GM21528 (cell line): ENCODE data around the gene RNF212B.
"Not testable (repeated sequence)": the region's sequence is repeated elsewhere in the genome, so short reads cannot be mapped to it uniquely, and the experiment has no call there.

Experiments
- ATAC-seq: cut with Tn5 transposase; IDR thresholded peaks from one replicate; pipeline ENCODE4 v1.9.1; 2021; ENCODE audit warnings: mild to moderate bottlenecking, moderate library complexity; ENCODE audit not compliant: unreplicated experiment, low FRiP score

RNF212B gene, protein sequence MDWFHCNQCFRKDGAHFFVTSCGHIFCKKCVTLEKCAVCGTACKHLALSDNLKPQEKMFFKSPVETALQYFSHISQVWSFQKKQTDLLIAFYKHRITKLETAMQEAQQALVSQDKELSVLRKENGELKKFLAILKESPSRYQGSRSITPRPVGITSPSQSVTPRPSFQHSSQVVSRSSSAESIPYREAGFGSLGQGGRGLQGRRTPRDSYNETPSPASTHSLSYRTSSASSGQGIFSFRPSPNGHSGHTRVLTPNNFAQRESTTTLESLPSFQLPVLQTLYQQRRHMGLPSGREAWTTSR

DNA sequence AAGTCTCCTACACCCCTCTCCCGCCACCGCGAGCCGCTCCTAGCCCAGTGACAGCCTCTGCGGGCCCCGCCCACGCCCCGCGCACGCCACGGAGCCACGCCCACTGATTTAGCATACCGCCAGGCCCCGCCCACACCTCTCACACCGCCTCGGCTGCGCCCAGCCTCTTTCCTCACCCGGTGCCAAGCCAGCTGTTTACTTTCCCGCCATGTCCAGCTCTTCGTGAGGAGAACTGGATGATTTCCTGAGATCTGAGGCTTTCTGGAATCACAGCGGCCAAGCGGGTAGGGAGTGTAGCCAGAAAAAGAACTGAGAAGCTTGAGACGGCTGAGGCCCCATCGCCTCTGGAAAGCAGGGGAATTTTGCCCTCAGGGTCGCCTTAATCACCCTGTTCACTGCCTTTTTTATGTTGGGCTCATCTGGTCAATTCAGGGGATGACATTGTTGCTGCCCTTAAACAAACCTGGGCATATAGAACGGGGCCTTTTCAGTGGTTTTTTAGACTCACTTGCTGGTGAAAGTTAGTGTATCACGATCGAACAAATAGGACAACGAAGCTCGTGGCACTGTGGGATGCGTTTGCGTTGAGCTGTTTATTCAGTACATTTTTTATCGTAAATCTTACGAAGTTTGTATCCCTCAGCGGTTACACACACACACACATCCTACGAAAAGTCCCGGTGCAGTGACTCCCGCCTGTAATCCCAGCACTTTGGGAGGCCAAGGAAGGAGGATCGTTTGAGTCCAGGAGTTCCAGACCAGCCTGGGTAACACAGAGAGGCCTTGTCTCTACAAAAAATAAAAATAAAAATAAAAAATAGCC is at the start of gene RNF212B:
RNF212B (plus strand) TSS at position 165 of the 823 bp plus-strand sequence. CDS start 2,410 bp downstream, outside the sequence.
- ATAC-seq: peak; percentile 54

DNA sequence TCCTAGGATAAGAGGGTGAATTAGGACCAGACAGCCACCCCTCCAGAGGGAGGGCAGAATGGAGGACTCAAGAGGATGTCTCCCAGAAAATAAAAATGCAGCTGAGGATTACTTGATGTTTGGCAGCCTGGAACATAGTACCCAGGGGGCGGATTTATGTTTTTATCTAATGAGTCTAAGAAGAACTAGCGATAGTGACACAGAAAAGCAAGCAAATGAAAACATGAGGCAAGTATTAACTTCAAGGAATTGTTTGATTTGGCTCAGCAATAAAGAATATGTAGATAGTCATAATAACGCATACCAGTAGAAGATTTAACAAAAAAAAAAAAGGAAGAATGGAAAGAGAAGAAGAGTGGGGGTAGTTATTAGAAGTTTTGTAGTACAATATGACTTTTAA is 44.3 kb upstream of the RNF212B start:
- ATAC-seq: no peak

DNA sequence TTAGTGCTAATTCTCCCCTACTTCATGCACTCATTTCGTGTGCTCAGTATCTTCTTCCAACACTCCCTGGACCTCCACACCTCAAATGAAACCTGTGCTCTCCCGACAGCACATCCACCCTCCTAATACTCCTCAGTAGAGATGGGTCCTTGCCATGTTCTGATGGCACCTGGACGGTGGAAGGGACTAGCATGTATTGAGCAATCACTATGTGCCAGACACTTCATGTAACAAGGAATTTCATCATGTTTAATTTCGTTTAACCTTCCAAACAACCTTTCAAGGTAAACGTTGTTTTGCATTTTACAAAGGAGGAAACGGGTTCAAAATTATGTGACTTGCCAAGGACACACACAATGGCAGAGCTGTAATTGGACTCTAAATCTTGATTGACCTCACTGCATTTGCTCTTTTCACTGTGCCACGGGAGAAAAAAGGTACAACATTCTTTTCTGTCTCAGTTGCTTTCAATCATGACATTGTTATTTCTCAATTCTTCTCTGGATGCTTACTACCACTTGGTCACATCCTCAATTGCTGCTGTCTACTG is 42.1 kb upstream of the RNF212B start:
- no peak for ATAC-seq

DNA sequence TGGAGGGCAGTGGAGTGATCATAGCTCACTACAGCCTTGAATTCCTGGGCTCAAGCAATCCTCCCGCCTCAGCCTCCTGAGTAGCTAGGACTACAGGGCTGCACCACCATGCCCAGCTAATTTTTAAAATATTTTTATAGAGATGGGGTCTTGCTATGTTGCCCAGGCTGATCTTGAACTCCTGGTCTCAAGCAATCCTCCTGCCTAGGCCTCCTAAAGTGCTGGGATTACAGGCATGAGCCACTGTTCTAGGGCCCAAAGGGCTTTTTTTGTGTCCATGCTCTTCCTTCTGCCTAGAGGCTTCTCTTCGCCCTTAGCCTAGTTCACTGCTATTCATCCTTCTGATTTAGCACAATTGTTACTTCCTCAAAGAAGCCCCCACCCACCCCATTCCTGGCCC is 41.2 kb upstream of the RNF212B start:
- not testable (repeated sequence) for ATAC-seq

DNA sequence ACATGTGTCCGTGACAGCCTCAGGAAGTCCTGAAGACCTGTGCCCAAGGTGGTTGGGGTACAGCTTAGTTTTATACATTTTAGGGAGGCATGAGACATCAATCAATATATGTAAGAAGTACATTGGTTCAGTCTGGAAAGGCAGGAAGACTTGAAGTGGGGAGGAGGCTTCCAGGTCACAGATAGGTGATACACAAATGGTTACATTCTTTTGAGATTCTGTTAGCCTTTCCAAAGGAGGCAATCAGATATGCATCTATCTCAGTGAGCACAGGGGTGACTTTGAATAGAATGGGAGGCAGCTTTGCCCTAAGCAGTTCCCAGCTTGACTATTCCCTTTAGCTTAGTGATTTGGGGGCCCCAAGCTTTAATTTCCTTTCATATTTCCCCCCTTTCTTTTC is 38.6 kb upstream of the RNF212B start:
- ATAC-seq: not testable (repeated sequence)

DNA sequence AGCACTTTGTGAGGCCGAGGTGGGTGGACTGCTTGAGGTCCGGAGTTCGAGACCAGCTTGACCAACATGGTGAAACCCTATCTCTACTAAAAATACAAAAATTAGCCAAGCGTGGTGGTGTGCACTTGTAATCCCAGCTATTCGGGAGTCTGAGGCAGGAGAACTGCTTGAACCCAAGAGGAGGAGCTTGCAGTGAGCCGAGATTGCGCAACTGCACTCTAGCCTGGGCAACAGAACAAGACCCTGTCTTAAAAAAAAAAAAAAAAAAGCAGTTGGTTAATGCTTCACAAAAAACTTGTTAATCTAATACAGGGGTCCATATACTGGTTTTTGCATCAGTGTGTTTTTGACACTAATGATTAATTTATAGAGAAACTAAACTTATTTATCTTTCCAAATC is 35.7 kb upstream of the RNF212B start:
- ATAC-seq: no peak

DNA sequence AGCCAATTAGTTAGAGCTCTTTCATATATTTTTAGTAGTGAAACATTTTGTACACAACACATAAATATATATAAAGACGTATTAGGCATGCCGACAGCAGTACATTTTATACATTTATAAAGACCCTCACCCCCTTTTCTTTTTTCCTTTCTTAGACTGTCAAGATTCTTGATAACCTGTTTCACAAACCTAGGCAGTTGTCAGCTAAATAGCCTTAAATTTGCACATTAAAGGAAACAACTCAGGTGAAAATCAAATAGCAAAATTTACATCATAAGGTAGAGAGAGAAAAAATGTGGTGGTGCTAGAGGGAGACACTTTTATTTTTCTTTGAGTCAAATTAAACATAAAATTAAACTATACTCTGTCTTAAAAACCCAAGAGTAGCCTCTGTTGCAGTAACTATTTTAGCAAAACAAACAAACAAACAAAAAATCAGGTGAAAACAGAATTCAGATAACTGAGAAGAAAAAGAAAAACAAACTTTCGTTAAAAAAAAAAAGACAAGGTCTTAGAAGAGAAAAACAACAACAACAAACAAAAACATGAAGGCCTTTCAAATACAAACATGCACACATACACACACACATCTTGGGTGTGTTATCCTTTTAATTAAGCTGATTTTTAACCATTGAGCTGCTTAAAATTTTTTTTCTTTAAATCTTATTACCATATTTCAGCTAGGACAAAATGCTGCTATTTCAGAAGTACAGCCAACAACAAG is 31.2 kb upstream of the RNF212B start:
- no peak for ATAC-seq

DNA sequence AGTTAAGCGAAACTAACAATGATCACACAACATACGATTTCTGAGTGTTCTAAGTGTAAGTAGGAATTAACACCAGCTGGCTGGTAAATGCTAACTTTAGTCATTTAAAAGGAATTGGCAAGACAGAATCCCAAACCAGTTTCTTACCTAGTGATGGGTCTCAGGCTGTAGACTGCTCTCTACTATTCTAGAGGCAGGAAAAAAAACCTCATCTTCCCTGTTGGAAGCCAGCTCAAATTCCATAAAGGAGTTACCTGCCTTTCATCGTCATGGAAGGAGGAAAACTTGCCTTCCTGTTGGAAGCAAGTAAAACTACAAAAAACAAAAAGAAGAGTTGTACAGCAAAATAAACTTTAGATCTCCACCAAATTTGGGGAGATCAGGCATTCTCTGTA is 30.6 kb upstream of the RNF212B start:
- ATAC-seq: no peak

DNA sequence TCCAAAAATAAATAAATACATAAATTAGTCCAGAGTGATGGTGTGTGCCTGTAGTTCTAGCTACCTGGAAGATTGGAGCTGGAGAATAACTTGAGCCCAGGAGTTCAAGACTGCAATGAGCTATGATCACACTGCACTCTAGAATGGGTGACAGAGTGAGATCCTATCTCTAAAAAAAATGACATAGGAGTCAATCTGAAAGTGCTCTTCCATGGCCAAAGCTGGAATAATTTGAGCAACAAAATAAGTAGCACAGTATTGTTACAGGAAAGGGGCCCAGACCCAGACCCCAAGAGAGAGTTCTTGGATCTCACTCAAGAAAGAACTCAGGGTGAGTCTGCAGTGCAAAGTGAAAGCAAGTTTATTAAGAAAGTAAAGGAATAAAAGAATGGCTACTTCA is 29.4 kb upstream of the RNF212B start:
- ATAC-seq: no peak

DNA sequence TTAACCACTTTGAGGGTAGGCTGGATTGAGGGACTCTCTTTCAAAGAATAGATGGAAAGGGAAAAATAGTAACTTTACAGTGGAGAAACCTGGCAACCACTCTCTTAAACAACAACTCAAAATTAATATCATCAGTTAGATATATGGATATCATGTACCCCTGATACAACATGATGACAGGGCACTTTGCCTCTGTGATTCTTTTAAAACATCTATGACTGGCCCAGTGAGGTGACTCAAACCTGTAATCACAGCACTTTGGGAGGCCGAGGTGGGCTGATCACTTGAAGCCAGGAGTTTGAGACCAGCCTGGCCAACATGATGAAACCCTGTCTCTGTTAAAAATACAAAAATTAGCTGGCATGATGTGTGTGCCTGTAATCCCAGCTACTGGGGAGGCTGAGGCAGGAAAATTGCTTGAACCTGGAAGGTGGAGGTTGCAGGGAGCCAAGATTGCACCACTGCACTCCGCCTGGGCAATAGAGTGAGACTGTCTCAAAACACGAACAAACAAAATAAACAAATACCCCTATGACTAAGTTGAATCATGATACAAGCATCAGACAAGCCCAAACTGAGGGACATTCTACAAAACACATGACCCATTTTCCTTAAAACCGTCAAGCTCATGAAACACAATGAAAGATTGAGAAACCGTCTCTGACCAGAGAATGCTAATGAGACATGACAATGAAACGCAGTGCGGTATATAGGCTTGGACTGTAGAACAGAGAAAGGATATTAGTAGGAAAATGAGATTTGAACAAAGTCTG is 27.9 kb upstream of the RNF212B start:
- ATAC-seq: no peak

DNA sequence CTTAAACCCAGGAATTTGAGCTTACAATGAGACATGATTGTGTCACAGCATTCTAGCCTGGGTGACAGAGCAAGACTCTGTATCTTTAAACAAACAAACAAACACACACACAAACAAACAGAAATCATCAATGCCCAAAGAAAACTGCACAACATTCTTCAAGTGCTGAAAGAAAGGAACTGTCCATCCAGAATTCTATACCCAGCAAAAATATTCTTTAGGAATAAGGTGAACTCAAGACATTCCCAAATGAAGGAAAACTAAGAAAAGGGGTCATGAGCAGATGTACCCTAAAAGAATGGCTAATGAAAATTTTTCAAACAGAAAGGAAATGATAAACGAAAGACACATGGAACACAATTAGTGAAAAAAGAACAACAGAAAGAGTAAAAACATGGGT is 22.3 kb upstream of the RNF212B start:
- no peak for ATAC-seq

DNA sequence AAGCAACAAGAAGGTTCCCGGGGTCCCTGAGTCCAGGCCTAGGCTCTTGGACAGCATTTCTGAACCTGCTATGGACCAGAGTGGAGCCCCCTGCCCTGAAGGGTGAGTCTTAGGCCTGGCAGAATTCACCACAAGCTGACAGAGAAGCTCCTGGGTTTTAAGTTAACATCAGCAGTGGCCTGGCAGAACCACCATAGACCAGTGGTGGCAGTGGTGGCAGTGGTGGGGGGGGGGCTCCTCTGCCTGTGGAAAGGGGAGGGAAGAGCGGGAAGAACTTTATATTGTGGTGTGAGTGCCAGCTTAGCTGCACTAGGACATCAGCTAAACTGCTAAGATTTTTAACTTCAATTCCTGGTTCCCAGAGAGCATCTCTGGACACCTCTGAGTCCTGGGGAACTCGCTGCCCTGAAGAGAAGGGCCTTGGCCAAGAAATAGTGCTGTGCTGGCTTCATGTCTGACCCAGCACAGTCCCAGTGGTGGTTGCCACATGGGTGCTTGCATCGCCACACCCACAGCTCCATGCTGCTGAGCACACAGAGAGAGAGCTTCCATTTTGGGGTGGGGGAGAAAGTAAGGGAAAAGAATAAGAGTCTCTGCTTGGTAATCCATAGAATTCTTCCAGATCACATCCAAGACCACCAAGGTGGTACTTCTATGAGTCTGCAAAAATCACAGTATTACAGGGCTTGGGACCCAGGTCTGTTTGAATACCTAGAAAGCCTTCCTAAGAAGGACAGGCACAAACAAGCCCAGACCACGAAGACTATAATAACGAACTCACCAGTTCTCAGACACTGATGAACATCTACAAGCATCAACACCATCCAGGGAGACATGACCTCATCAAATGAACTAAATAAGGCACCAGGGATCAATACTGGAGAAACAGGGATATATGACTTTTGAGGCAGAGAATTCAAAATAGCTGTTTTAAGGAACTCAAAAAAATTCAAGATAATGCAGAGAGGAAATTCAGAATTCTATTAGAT is 20.4 kb upstream of the RNF212B start:
- no peak for ATAC-seq

DNA sequence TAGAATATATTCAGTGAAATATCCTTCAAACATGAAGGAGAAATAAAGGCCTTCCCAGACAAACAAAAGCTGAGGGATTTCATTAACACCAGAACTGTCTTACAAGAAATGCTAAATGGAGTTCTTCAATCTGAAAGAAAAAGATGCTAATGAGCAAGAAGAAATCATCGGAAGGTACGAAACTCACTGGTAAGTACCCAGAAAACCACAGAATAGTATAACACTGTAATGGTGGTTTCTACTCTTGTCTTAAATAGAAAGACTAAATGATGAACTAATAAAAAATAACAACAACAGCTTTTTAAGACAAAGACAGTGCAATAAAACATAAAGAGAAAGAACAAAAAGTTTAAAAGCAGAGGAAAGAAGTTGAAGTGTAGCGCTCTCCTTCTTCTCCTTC is 18.7 kb upstream of the RNF212B start:
- no peak for ATAC-seq

DNA sequence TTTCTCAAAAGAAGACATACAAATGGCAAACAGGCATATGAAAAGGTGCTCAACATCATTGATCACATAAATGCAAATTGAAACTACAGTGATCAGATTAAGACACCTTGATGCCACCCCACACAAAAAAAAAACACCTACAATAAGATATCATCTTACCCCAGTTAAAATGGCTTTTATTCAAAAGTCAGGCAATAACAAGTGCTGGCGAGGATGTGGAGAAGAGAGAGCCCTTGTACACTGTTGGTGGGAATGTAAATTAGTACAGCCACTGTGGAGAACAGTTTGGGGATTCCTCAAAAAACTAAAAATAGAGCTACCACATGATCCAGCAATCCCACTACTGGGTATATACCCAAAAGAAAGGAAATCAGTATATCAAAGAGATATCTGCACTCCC is 12.8 kb upstream of the RNF212B start:
- ATAC-seq: not testable (repeated sequence)

DNA sequence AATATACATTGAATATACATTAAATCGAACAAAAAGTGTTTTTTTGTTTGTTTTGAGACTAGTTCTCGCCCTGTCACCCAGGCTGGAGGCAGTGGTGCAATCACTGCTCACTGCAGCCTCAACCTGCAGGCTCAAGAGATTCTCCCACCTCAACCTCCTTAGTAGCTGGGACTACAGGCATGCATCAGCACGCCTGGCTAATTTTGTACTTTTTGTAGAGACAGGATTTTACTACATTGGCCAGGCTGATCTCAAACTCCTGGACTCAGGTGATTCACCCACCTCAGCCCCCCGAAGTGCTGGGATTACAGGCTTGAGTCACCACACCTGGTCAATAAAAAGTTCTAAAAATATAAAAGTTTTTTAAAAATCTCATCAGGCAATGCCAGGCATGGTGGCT is 10.2 kb upstream of the RNF212B start:
- no peak for ATAC-seq

DNA sequence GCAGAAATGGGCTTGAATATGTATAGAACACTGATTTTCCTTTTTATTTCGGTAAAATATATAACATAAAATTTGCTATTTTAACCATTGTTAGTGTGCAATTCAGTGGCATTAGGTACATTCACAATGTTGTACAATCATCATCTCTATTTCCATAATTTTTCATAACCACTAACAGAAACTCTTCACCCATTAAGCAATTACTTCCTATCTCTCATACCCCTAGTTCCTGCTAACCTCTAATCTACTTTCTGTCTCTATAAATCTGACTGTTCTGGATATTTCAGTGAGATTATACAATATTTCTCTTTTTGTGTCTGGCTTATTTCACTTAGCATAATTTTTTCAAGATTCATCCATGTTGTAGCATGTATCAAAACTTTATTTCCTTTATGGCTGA is 8.9 kb upstream of the RNF212B start:
- ATAC-seq: no peak

DNA sequence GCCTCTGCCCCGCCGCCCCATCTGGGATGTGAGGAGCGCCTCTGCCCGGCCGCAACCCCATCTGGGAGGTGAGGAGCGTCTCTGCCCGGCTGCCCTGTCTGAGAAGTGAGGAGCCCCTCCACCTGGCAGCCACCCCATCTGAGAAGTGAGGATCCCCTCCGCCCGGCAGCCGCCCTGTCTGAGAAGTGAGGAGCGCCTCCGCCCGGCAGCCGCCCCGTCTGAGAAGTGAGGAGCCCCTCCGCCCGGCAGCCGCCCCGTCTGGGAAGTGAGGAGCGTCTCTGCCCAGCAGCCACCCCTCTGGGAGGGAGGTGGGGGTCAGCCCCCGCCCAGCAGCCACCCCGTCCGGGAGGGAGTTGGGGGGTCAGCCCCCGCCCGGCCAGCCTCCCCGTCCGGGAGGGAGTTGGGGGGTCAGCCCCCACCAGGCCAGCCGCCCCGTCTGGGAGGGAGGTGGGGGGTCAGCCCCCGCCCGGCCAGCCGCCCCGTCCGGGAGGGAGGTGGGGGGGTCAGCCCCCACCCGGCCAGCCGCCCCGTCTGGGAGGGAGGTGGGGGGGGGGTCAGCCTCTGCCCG is 5.4 kb upstream of the RNF212B start:
- not testable (repeated sequence) for ATAC-seq

DNA sequence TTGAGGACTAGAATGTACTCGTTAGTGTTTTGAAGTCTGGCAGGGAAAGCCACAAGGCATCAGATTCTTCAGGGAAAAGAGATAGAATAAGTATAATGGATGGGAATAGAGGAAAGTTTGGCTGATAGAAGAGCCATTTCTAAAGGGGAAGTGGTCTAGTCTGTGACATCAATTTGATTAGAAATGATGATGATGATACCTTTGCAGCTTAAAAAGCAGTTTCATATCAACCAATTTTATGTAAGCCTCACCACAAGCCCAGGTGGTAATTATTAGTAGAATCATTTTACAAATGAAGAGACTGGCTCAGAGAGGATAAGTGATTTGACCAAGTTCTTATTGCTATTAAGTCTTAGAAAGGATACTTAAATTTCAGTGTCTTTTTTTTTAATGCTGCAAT is 2.9 kb downstream of the RNF212B start:
- no peak for ATAC-seq
